Measurements from ENCODE around the gene JPH4. TPM values are rescaled to one million over a fixed set of nuclear protein-coding genes. Genes with fewer than 3 reads are reported as not detected.

Gene JPH4
- total RNA-seq, 2 donors from 2014 or later, result 0.18 to 0.91 TPM

DNA sequence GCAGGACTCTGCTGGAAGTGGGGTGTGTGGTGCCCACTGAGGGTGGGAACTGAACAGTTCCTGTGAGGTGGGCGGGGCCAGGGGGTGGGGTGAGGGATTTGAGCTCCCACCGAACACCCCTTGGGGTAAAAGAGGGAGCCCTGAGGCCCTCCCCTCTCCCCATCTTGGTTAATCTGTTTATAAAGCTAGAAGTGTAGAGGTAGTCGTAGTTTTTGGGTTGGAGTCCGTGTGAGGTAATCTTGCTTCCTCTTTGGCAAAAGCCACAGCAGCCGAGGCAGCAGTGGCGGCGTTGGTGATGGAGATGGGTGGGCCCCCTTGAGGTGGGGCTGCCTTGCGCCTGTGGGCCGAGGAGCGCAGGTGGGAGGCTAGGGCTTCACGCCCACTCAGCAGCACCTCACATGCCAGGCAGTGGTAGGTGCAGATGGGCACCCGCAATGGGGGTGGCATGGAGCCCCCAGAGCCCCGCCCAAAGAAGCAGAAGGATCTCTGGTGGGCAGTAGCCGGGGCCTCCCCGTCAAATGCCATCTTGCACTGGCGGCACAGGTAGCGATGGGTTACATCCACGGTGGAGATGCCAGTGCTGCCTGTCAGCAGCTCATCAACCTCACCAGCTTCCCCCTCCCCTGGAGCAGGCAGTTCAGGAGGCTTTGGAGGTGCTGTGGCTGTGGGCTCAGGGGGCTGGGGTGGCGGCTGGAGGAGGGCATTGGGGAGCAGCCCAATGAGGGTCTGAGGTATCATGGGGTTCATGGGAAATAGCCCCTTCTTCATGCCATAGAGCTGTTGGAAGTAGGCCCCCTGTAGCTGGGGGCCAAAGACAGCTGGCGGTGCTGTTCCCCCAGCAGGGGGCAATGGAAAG, 56.6 kb downstream of the JPH4 start:
- Mint-ChIP-seq H3K27ac (no peak overlapping the region), H3K36me3 (ENCODE audit: low read depth) (peaks cover 19% of the 10 kb centered on the region), H3K9me3 (no peaks in the 10 kb centered on the region), H3K4me3 (no peak overlapping the region), H3K27me3 (ENCODE audit: insufficient read depth) (peaks cover 2% of the 10 kb centered on the region), H3K4me1 (peaks cover 8% of the 10 kb centered on the region)
- Histone ChIP-seq H3K27me3 (ENCODE audit: control insufficient read depth, insufficient read depth, low read length, poor library complexity, severe bottlenecking) (no peaks in the 10 kb centered on the region), H3K9ac (ENCODE audit: extremely low read depth, low read length, poor library complexity, severe bottlenecking) (no peak overlapping the region), H3K4me3 (ENCODE audit: low read length) (no peak overlapping the region), H3K27ac (ENCODE audit: low read depth, low read length) (no peak overlapping the region), H3K9me3 (ENCODE audit: control insufficient read depth, low read length) (no peaks in the 10 kb centered on the region), H3K4me1 (ENCODE audit: control insufficient read depth, insufficient read depth, low read length) (no peaks in the 10 kb centered on the region), H3K36me3 (ENCODE audit: control insufficient read depth, insufficient read depth, low read length) (peaks cover 4% of the 10 kb centered on the region)
- WGBS, 2 experiments (ENCODE audit: insufficient coverage in 1 of 2, insufficient read length in 1 of 2), result 91 to 95% methylated on average over 9 to 18 of the region's 20 CpGs
- TF ChIP-seq, protein P1, sequence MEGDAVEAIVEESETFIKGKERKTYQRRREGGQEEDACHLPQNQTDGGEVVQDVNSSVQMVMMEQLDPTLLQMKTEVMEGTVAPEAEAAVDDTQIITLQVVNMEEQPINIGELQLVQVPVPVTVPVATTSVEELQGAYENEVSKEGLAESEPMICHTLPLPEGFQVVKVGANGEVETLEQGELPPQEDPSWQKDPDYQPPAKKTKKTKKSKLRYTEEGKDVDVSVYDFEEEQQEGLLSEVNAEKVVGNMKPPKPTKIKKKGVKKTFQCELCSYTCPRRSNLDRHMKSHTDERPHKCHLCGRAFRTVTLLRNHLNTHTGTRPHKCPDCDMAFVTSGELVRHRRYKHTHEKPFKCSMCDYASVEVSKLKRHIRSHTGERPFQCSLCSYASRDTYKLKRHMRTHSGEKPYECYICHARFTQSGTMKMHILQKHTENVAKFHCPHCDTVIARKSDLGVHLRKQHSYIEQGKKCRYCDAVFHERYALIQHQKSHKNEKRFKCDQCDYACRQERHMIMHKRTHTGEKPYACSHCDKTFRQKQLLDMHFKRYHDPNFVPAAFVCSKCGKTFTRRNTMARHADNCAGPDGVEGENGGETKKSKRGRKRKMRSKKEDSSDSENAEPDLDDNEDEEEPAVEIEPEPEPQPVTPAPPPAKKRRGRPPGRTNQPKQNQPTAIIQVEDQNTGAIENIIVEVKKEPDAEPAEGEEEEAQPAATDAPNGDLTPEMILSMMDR (conservative IDR thresholded peaks at IDR 0.05), result no peak
- no peak for DNase-seq

DNA sequence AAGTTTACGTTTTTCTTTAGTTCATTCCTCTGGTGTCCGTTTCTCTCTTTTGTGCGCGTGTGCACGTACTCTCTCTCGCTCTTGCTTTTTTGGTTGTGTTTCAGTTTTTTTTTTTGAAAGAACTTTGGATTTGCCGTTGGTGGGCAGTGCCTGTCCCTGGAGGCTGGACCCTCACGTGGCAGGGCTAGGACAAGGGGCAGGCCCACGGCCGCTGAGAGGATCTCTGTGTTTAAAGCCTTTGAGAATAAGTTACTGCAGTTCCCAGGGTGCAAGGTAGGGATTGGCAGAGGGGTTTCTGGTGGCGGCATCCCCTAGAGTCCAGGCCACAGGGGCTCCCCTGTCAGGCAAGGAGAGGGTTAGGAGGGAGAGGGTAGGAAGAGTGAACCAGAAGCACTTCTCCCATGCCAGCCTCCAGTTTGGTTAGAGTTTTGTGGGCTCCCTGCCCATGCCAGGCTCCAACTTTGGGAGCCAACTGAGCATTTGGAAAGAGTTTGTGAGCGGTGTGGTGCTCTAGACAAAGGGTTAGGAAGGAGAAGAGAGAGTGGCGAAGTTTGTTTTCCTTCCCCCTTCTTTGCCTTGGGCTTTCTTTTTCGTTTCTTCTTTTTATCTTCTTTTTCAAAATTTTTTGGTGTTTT, 57.6 kb downstream of the JPH4 start:
- Histone ChIP-seq H3K9ac (ENCODE audit: extremely low read depth, low read length, poor library complexity, severe bottlenecking) (no peak overlapping the region), H3K4me1 (ENCODE audit: control insufficient read depth, insufficient read depth, low read length) (no peaks in the 10 kb centered on the region), H3K27me3 (ENCODE audit: control insufficient read depth, insufficient read depth, low read length, poor library complexity, severe bottlenecking) (no peaks in the 10 kb centered on the region), H3K27ac (ENCODE audit: low read depth, low read length) (no peak overlapping the region), H3K36me3 (ENCODE audit: control insufficient read depth, insufficient read depth, low read length) (no peaks in the 10 kb centered on the region), H3K9me3 (ENCODE audit: control insufficient read depth, low read length) (no peaks in the 10 kb centered on the region), H3K4me3 (ENCODE audit: low read length) (no peak overlapping the region)
- no peak for DNase-seq
- H3K4me1 Mint-ChIP-seq, result peaks cover 12% of the 10 kb centered on the region
- H3K4me3 Mint-ChIP-seq, result no peak overlapping the region
- no peak overlapping the region for H3K27ac Mint-ChIP-seq
- H3K9me3 Mint-ChIP-seq, result no peaks in the 10 kb centered on the region
- 91 to 100% methylated on average over 2 to 13 of the region's 14 CpGs for WGBS, 2 experiments (ENCODE audit: insufficient coverage in 1 of 2, insufficient read length in 1 of 2)
- H3K36me3 Mint-ChIP-seq (ENCODE audit: low read depth), result peaks cover 10% of the 10 kb centered on the region
- H3K27me3 Mint-ChIP-seq (ENCODE audit: insufficient read depth), result peaks cover 6% of the 10 kb centered on the region
- TF ChIP-seq, protein P1 (conservative IDR thresholded peaks at IDR 0.05), result no peak

DNA sequence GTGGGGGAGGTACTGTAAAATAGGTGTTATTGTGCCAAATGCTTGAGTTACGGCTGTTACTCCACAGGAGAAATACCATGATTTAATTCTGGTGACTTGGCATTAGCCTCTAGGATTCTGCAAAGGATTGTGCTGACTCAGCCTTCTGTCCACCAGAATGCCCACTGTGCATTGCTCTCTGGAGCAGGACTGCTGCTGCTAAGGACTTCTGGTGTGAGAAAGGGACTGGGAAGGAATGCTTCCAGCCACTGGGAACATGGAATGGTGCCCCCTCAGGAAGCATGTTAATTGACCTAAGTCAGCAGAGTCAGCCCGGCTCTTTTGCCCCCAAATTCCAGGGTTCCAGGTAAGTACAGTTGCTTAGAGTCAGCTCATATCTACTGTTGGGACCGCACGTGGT, 59.9 kb downstream of the JPH4 start:
- H3K36me3 ChIP-seq (ENCODE audit: control insufficient read depth, insufficient read depth, low read length), result no peaks in the 10 kb centered on the region
- no peak overlapping the region for H3K4me3 ChIP-seq (ENCODE audit: low read length)
- no peaks in the 10 kb centered on the region for H3K27me3 ChIP-seq (ENCODE audit: control insufficient read depth, insufficient read depth, low read length, poor library complexity, severe bottlenecking)
- no peaks in the 10 kb centered on the region for H3K9me3 Mint-ChIP-seq
- H3K4me1 Mint-ChIP-seq, result peaks cover 12% of the 10 kb centered on the region
- DNase-seq, result peak; percentile 53
- H3K4me3 Mint-ChIP-seq, result no peak overlapping the region
- no peaks in the 10 kb centered on the region for H3K9me3 ChIP-seq (ENCODE audit: control insufficient read depth, low read length)
- peaks cover 20% of the 10 kb centered on the region for H3K27me3 Mint-ChIP-seq (ENCODE audit: insufficient read depth)
- H3K27ac Mint-ChIP-seq, result no peak overlapping the region
- TF ChIP-seq, protein P1 (conservative IDR thresholded peaks at IDR 0.05), result peak; percentile 25
- H3K27ac ChIP-seq (ENCODE audit: low read depth, low read length), result no peak overlapping the region
- H3K4me1 ChIP-seq (ENCODE audit: control insufficient read depth, insufficient read depth, low read length), result no peaks in the 10 kb centered on the region
- WGBS, 2 experiments (ENCODE audit: insufficient coverage in 1 of 2, insufficient read length in 1 of 2), result 82 to 92% methylated on average over 4 of the region's 4 CpGs
- no peak overlapping the region for H3K9ac ChIP-seq (ENCODE audit: extremely low read depth, low read length, poor library complexity, severe bottlenecking)
- no peaks in the 10 kb centered on the region for H3K36me3 Mint-ChIP-seq (ENCODE audit: low read depth)

Other genes with a start within 250 kb of the JPH4 start
- 10 to 100 TPM; 49.9 to 89.0 TPM for gene SLC22A17, start 225.9 kb downstream of the JPH4 start, total RNA-seq
- 10 to 100 TPM; 69.9 to 96.4 TPM for gene EFS, start 213.6 kb downstream of the JPH4 start, total RNA-seq
- gene IL25, start 206.0 kb downstream of the JPH4 start, total RNA-seq, result not detected
- 1 to 10 TPM in 1 of 2 donors, under 1 TPM in 1; 0.40 to 1.4 TPM for gene CMTM5, start 201.7 kb downstream of the JPH4 start, total RNA-seq
- not detected for gene MYH6, start 170.5 kb downstream of the JPH4 start, total RNA-seq
- gene MYH7, start 143.1 kb downstream of the JPH4 start, total RNA-seq, result under 1 TPM in 1 of 2 donors, not detected in 1; 0.55 TPM
- gene NGDN, start 109.1 kb downstream of the JPH4 start, total RNA-seq, result 10 to 100 TPM; 43.2 to 45.3 TPM
- gene ZFHX2, start 27.0 kb downstream of the JPH4 start, total RNA-seq, result 10 to 100 TPM; 12.8 to 15.4 TPM
- 10 to 100 TPM; 13.0 to 17.0 TPM for gene THTPA, start 22.5 kb downstream of the JPH4 start, total RNA-seq
- gene AP1G2, start 11.0 kb downstream of the JPH4 start, total RNA-seq, result 100 to 1,000 TPM; 203 to 209 TPM
- gene DHRS2, start 57.6 kb upstream of the JPH4 start, total RNA-seq, result 1 to 10 TPM in 1 of 2 donors, under 1 TPM in 1; 0.66 to 1.2 TPM

Data from endodermal cell (in vitro differentiated cells).